Renal cortex interstitium (tissue), 11 donors: ENCODE results near the gene SEC14L3. TPM values are rescaled to one million over a fixed set of nuclear protein-coding genes. Genes with fewer than 3 reads are reported as not detected.

Source experiments
- DNase-seq, 11 donors: peaks; one replicate each; pipeline ENCODE4 v3.0.0-alpha.2; 2013; ENCODE audit warnings: low read depth in 9 of 11, low spot score in 4 of 11; ENCODE audit errors: extremely low read depth in 1 of 11
- polyA plus RNA-seq, 3 donors: library from polyadenylated mRNA; unstranded; fragments of 120-200 nt; gene quantifications; one replicate each; pipeline ENCODE4 v1.2.1, GENCODE V29; 2013; ENCODE audit not compliant: insufficient read length in 3 of 3

Gene SEC14L3
- polyA plus RNA-seq, 3 donors: 0.04 TPM; not detected in 2

- peak in 6 of 11 donors; percentile 56 to 86 (median 71) for DNase-seq
Measured at GRCh38 chr22:30426388-30427353, 45.1 kb downstream of the SEC14L3 start.

DNA sequence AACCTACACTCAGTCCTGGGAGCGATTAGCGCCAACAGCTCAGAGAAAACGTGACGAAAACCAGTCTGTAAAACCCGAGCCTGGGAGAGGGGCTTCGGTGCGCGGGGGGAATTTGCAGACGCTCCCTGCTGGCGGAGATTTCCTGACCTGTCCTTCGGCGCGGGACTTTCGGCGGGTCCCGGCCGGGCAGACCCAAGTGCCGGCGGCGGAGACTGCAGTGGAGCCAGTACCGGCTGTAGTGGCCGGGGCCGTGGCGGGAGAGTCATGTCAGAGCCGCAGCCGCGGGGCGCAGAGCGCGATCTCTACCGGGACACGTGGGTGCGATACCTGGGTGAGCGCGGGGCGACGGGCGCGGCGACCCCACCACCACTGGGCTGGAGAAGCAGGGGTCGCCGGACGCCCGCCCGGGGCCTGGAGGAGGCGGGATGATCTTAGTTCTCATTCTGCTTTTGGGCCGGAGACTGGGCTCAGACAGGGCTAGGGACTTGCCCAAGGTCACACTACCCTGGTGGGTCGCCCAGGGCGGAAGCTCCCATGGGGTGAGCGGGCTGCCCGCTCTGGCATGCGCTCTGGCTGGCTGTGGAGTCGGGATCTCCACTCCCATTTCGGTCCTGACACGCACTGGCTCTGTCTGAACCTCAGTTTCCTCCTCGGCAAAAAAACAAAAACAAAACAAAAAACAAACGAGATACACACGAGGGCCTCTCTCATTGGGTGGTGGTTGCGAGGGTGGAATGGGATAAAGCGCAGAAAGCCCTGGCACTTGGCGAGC, 46.0 kb downstream of the SEC14L3 start, which contains the start of gene MTFP1:
Gene MTFP1 (plus strand): TSS at position 153 of the 772 bp plus-strand sequence. CDS start 112 bp downstream, at position 265.
- peak in 4 of 11 donors; percentile 53 to 66 (median 56) for DNase-seq

- DNase-seq: no peak
Measured at GRCh38 chr22:30425327-30425615, 46.5 kb downstream of the SEC14L3 start.

DNA sequence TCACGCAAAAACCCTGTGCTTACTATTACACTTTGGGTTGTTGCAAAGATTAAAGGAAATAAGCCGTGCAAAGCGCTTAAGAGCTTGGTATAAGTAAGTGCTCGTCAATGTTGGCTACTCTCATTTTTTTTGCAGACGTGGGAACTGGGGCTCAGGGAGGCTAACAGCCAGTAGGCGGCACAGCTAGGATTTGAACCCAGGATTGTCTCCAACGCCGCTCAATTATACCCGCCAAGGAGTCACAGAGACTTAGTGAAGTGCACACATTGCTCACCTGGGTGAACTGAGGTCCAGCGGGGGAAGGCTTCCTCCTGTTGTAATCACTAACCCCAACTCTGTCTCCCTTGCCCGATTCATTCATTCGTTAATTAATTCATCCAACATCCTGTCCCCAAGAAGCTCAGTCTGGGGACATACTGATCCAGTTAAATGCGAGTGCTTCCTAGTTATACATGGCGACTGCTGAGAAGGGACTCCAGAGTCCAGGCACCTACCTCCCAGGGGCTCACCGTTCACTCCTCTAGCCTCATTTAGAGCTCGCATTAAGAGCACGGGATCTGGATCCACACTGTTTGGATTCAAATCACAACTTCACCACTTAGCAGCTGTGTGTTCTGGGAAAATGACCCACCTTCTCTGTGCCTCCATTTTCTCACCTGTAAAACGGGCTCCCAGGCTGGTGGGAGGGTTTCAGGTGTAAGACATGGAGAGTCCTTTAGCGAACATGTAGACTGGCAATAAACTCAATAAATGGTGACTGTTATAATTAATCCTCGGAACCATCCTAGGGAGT, 47.1 kb downstream of the SEC14L3 start:
- DNase-seq: no peak

DNA sequence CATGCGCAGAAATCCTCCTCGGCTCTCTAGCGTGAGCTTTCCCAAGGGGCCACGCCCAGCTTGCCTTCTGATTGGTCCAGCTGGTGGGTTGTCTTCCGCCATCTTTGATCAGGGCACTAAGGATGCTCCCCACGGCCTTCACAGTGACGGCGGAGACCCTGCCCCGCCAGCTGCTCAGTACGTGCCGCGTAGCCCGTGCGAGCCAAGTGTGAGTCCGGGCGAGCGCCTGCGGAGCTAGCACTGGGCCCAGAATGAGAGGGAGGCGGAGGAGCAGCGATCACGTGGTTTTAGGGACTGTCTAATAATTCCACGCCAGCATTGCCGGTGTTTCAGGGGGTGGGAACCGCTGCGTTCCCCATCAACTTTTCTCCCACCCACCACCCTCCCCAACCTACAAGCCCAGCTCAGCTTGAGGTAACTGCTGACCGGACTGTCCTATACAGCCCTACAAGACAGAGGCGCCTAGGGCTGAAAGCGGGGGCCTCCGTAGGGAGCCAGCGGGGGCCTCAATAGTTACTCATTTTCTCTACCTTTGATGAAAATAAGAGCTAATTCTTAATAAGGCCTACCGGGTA, 47.8 kb downstream of the SEC14L3 start:
- DNase-seq: peak; percentile 99 to 100 (median 100)

- DNase-seq: peak in 1 of 11 donors; percentile 7
Measured at GRCh38 chr22:30423301-30423958, 48.4 kb downstream of the SEC14L3 start.

DNA sequence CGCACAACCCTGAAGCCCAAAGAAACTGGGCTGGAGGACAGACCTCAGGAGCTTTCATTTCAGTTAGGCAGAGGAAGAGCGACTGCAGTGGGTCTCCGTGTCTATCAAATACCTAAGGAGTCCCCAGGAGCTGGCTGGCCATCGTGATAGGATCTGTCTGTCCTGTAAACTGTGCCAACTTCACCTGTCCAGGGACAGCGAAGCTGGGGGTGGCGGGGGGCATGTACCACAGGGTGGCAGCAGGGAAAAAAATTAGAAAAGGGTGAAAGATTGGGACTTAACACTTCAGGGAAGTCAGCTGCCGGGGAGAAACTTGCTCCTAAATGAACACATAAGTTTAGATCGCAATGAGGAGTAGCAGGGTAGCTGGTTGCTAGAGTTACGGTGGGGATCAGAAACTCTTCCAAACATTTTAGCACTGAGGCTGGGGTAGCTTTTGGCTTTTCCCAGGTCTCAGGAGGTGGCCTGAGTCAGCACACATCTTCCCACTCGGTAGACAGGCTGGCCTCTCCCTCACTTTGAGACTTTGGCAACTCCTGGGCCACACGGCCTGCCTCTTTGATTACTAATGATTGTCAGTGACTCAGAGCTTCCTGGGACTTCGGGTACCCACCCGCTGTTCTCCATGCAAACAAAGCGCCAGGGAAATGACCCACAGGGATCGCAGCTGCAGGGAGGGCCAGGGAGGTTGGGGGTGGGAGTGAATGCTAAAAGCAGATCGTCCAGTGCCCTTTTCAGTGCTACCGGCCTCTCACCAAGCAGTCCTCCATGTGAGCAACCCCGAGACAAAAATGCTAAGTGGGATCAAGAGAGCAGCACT, 49.1 kb downstream of the SEC14L3 start:
- peak in 1 of 11 donors; percentile 11 for DNase-seq

GRCh38 chr22:30421695-30422480, 49.9 kb downstream of the SEC14L3 start:
- DNase-seq: no peak

DNA sequence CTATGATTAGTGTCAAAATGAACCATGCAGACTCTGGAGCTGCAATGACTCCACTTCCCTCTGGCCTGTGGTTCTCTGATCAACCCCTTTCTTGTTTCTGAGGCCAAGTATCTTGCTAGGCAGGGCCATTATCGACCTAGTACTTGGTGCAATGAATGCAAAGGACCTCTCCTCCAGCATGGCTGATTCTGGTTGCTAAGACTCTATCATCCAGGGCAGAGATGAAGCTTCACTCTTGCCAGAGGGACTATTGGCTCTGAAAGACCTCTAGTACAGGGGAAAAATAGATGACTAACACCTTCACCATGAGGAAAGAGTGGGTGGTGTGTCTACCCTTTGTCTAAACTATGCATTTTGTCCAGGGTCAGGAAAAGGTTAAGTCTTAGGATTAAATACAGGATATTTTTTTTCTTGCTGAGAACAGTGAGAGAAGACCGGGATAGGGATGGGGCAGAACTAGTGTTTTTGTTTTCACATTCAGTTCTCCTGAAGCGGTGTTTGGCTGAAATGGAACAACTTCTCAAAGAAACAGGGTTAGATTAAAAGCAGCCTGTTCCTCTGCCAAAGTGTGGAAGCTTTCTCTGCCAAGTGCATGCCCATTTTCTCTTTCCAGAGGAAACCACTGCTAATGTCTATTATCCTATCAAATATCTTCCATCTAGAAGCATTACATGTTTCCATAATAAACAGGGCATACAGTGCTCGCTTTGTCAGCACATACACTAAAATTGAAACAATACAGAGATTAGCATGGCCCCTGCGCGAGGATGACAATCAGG, 51.3 kb downstream of the SEC14L3 start:
- no peak for DNase-seq

DNA sequence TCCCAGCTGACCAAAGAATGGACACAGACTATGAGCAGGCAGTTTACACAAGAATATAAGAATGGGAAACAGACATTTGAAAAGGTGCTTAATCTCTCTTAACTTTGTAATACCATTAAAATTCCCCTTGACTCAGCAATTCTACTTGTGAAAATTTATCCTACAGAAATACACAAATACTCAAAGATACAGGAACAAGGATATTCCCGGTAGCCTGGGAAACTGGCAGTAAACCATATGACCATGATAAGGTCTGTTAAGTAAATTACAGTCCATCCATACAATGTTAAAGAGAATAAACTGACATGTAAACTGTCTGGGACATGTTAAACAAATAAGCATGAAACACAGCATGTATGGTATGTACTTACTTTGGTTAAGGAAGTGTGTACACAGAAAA, 55.0 kb downstream of the SEC14L3 start:
- DNase-seq: no peak

GRCh38 chr22:30416403-30416802, 55.4 kb downstream of the SEC14L3 start:
- DNase-seq: no peak

- no peak for DNase-seq
Measured at GRCh38 chr22:30414525-30415047, 57.2 kb downstream of the SEC14L3 start.

DNA sequence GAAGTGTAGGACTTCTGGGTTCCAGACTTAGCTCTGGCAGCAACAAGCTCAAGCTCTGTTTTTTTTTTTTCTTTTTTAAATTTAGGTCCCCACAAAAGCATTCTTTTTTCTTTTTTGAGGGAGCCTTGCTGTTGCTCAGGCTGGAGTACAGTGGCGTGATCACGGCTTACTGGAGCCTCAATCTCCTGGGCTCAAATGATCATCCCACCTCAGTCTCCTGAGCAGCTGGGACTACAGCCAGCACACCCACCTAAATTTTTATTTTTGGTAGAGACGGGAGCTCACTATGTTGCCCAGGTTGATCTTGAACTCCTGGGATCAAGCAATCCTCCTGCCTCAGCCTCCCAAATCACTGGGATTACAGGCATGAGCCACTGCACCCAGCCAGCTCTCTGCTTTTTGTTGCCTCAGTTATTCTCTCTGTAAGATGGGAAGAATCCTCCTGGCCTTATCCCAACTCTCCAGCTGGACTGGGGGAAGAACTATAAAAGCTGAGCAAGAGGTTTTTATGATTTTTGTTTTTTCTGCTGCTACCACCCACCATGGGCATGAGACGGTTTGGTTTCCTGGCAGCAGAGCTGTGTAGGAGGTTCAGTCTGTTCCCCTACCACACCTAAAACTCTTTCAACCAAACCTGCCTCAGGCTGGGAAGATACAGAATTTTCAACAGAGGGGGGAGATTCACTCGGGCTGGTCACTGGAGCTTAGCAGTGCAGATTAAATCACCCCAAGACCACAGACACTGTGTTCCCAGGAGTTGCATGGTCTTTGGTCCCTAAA, 57.9 kb downstream of the SEC14L3 start:
- no peak for DNase-seq

DNA sequence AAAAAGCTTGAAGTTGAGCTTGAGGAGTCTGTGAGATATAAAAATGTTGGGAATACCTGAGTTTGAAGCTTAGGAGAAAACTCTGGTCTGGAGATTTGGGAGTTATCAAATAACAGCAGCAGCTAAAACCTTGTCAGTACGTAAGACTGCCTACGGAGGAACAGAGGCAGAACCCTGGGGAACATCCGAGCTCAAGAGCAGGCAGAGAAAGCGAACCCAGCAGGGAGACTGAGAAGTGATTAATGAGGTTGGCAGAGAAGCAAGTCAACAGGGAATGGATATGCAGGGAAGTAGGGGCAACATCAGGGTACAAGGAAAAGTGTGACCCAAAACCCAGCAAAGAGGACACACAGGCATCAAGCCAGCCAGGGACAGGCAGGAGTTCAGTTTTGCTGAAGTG, 58.8 kb downstream of the SEC14L3 start:
- no peak for DNase-seq

GRCh38 chr22:30411780-30412179, 60.0 kb downstream of the SEC14L3 start:
- no peak for DNase-seq
